Activated CD4-positive, alpha-beta T cell treated with anti-CD3 and anti-CD28 coated beads, Interleukin-2, amount 10 ng/mL, durations not matched to agents 24 days and 14 days (primary cell): Measurements from ENCODE around the gene ZNF581. TPM values are rescaled to one million over a fixed set of nuclear protein-coding genes. Genes with fewer than 3 reads are reported as not detected.

ENCODE experiments used
- DNase-seq: peaks from one replicate; pipeline ENCODE4 v3.0.0; 2022
- H3K27ac Mint-ChIP-seq: one replicate; pipeline ENCODE4 v1.8.0; 2022; ENCODE audit warnings: mild to moderate bottlenecking, mixed read lengths
- H3K27me3 Mint-ChIP-seq: one replicate; pipeline ENCODE4 v1.8.0; 2022; ENCODE audit warnings: mixed read lengths
- H3K36me3 Mint-ChIP-seq: one replicate; pipeline ENCODE4 v1.8.0; 2022; ENCODE audit warnings: low read depth, mild to moderate bottlenecking, mixed read lengths
- H3K4me1 Mint-ChIP-seq: one replicate; pipeline ENCODE4 v1.8.0; 2021; ENCODE audit warnings: mixed read lengths
- H3K4me3 Mint-ChIP-seq: one replicate; pipeline ENCODE4 v1.8.0; 2022; ENCODE audit warnings: mild to moderate bottlenecking, moderate library complexity, mixed read lengths
- H3K9me3 Mint-ChIP-seq: one replicate; pipeline ENCODE4 v1.8.0; 2021; ENCODE audit warnings: mixed read lengths
- intact Hi-C: fragments of 100-400 bp; cut with micrococcal nuclease; formaldehyde crosslinking; loops from one replicate; pipeline ENCODE4 v1.15.1; 2023
- total RNA-seq: library from RNA; stranded (reverse); gene quantifications from 2 replicates; pipeline ENCODE4 v1.2.3, GENCODE V29; 2022

ZNF581 gene
- total RNA-seq, 1 donor from 2014 or later = 32.7 TPM

DNA sequence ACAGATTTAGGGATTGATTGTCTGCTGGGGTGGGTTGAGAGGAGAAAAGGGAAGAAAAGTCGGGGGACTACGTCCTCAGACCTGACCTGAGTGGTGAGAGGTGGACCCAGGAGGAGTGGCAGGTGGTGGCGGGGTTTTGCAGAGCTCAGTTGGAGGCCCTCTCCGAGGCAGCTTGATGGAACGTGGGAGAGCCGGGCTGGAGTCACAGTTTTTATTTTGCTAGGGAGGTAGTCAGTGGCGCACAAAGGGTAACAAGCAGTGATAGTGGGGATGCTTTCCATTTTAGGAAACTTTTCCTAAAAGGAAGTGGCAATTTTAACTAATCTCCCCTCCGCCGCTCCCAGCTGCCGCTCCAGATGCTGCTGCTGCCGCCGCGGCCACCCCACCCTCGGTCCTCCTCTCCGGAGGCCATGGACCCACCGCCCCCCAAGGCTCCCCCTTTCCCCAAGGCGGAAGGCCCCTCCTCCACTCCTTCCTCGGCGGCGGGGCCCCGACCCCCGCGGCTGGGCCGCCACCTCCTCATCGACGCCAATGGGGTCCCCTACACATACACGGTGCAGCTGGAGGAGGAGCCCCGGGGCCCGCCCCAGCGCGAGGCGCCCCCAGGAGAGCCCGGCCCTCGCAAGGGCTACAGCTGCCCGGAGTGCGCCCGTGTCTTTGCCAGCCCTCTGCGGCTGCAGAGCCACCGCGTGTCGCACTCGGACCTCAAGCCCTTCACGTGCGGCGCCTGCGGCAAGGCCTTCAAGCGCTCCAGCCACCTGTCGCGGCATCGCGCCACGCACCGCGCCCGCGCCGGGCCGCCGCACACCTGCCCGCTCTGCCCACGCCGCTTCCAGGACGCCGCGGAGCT lies 1.1 kb upstream of the ZNF581 start:
- DNase-seq = peak; percentile 75

GRCh38 chr19:55643887-55644176 lies 383 bp downstream of the ZNF581 start:
- Mint-ChIP-seq H3K4me1 (peaks cover 30% of the 10 kb centered on the region), H3K27me3 (no peaks in the 10 kb centered on the region), H3K9me3 (peaks cover 3% of the 10 kb centered on the region), H3K4me3 (peak overlapping the region; percentile 90), H3K36me3 (peaks cover 48% of the 10 kb centered on the region), H3K27ac (peak overlapping the region; percentile 97)
- DNase-seq = no peak
- intact Hi-C loops = loop anchor here (1.0 to 5.0 kb wide), 5 partner anchors 9 to 527 kb away; partner anchors contain the start of genes EPN1, FIZ1 and PPP1R12C

More for the DNA sequence above, 1.1 kb upstream of the ZNF581 start:
- no peaks in the 10 kb centered on the region for H3K27me3 Mint-ChIP-seq
- H3K9me3 Mint-ChIP-seq = peaks cover 3% of the 10 kb centered on the region
- H3K4me3 Mint-ChIP-seq = peak overlapping the region; percentile 90
- intact Hi-C loops = loop anchor here (1.0 to 5.0 kb wide), 5 partner anchors 7 to 525 kb away; partner anchors contain the start of genes EPN1, FIZ1 and PPP1R12C
- H3K36me3 Mint-ChIP-seq = peaks cover 56% of the 10 kb centered on the region
- H3K27ac Mint-ChIP-seq = peak overlapping the region; percentile 98
- peaks cover 32% of the 10 kb centered on the region for H3K4me1 Mint-ChIP-seq

DNA sequence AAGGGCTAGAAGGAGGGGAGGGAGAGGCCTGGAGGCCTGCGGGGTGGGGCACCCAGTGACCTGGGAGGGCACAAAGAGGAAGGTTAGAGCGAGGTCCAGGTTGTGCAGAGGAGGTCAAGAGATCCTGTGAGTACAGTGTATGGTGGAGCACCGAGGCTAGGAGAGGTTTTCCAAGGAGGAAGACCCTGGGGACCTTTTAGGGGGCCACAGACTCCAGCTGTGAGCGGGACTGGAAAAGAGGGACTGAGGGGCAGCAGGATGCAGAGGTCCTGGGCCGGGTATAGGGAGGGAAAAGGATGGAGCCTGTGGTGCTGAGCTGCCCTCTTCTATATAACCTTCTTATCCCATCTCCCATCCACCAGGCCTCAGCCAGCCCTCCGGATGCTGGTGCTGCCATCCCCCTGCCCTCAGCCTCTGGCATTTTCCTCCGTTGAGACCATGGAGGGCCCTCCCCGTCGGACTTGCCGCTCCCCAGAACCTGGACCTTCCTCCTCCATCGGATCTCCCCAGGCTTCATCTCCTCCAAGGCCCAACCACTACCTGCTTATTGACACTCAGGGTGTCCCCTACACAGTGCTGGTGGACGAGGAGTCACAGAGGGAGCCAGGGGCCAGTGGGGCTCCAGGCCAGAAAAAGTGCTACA lies 863 bp downstream of the ZNF581 start:
- peaks cover 45% of the 10 kb centered on the region for H3K36me3 Mint-ChIP-seq
- H3K27me3 Mint-ChIP-seq = no peaks in the 10 kb centered on the region
- intact Hi-C loops = loop anchor here (5.0 kb wide), 1 partner anchor 527 kb away; the partner anchor contains the start of gene PPP1R12C
- H3K4me3 Mint-ChIP-seq = peak overlapping the region; percentile 90
- H3K9me3 Mint-ChIP-seq = no peaks in the 10 kb centered on the region
- H3K27ac Mint-ChIP-seq = peak overlapping the region; percentile 97
- no peak for DNase-seq
- H3K4me1 Mint-ChIP-seq = peaks cover 27% of the 10 kb centered on the region

GRCh38 chr19:55644842-55645511 lies 1.5 kb downstream of the ZNF581 start:
- Mint-ChIP-seq H3K27me3 (no peaks in the 10 kb centered on the region), H3K36me3 (peaks cover 46% of the 10 kb centered on the region), H3K9me3 (no peaks in the 10 kb centered on the region), H3K27ac (peak overlapping the region; percentile 97), H3K4me3 (peak overlapping the region; percentile 90), H3K4me1 (peaks cover 34% of the 10 kb centered on the region)
- DNase-seq = no peak
- intact Hi-C loops = loop anchor here (5.0 kb wide), 1 partner anchor 528 kb away; the partner anchor contains the start of gene PPP1R12C

GRCh38 chr19:55645512-55645881 lies 2.0 kb downstream of the ZNF581 start:
- DNase-seq = no peak
- Mint-ChIP-seq H3K27ac (peak overlapping the region; percentile 56), H3K4me3 (peak overlapping the region; percentile 57), H3K27me3 (no peaks in the 10 kb centered on the region), H3K4me1 (peaks cover 36% of the 10 kb centered on the region), H3K36me3 (peaks cover 46% of the 10 kb centered on the region), H3K9me3 (no peaks in the 10 kb centered on the region)
- intact Hi-C loops = no loop called here

DNA sequence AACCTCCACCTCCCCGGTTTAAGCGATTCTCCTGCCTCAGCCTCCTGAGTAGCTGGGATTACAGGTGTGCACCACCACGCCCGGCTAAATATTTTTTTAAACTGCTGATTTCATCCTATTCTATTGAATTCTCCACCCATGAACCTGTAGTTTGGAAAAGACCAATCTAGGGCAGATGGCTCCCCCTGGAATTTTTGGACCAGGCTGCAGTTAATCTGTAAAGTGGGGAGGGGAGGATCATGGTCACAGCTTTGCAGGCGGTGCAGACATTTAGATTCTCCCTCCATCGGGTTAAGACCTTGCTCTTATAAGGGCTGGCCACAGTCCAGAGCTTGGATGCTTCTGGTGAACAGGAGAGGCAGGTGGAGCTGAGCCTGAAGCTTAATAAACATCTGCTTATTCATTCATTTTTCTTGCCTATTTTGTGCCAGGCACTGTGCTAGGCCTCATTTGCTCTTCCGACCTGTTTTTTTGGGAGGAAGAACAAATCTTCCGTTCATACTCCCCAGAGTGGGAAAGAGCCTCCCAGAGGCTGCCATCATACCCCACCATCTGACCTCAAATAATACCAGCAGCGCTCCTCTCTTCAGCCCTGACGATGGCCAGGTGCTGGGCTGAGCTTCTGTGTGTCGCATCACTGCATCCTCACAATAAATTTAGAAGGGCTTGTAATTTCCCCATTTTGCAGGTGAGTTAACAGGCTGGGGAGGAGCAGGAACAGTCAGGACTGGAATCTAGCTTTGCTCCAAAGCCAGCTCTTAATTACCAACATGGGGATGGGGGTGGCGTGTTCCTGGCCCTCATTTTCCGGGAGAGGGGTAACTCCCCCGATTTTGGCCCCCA lies 3.7 kb downstream of the ZNF581 start:
- peak overlapping the region; percentile 86 for H3K4me3 Mint-ChIP-seq
- H3K27me3 Mint-ChIP-seq = no peaks in the 10 kb centered on the region
- H3K27ac Mint-ChIP-seq = peak overlapping the region; percentile 69
- intact Hi-C loops = no loop called here
- no peak for DNase-seq
- H3K9me3 Mint-ChIP-seq = no peaks in the 10 kb centered on the region
- H3K36me3 Mint-ChIP-seq = peaks cover 44% of the 10 kb centered on the region
- H3K4me1 Mint-ChIP-seq = peaks cover 38% of the 10 kb centered on the region

DNA sequence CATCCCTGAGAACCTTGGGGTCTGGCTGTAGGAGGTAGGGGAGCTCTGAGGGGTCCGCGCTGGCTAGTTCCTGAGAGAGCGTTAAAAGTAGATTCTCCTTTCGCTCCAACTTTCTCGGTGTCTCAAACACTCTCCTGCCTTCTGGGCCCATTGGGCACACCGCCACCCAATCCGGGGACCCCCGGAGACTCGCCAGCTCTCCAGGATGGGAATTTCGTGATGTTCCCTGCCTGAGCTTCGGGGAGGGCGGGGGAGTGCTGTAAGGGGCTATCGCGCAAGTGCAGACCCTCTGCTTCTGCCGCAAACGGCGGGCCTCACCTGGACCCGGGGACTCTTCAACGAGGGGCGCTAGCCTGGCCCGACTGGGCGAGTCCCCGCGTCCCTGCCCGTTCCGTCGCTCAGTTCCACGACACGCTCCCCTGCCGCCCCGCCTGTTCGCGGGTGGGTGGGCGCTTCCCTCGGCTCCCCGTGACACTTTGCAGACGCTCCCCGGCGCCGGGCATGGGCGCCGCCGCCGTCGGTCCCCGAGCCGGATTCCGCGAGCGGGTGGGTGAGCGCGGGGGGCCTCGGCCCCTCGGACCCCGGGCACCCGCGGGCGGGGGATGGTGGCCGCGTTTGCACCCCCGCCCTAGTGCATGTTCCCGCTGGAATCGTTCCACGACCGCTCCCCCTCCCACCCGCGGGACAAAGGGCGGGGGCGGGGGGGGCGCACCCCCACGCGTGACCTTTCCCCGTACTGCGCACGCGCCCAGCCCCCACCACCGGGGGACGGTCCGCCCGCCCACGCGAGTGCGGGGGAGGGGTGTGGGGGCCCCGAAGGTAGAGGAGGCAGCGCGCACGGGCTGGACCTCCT lies 4.5 kb downstream of the ZNF581 start, which contains the start of gene CCDC106:
TSS of gene CCDC106 (plus strand) at position 481 of the 853 bp plus-strand sequence. CDS start 835 bp downstream, outside the sequence.
- no peaks in the 10 kb centered on the region for H3K9me3 Mint-ChIP-seq
- H3K27ac Mint-ChIP-seq = peak within 1 kb of the TSS; percentile 85
- peak; percentile 85 for DNase-seq
- H3K27me3 Mint-ChIP-seq = no peaks in the 10 kb centered on the region
- peaks cover 37% of the 10 kb centered on the region for H3K4me1 Mint-ChIP-seq
- intact Hi-C loops = no loop called here
- H3K36me3 Mint-ChIP-seq = peaks cover 44% of the 10 kb centered on the region
- peak within 1 kb of the TSS; percentile 86 for H3K4me3 Mint-ChIP-seq

GRCh38 chr19:55648585-55649267 lies 5.3 kb downstream of the ZNF581 start:
- peak overlapping the region; percentile 85 for H3K27ac Mint-ChIP-seq
- no peaks in the 10 kb centered on the region for H3K9me3 Mint-ChIP-seq
- peaks cover 38% of the 10 kb centered on the region for H3K36me3 Mint-ChIP-seq
- peaks cover 33% of the 10 kb centered on the region for H3K4me1 Mint-ChIP-seq
- H3K4me3 Mint-ChIP-seq = peak overlapping the region; percentile 82
- intact Hi-C loops = no loop called here
- no peak for DNase-seq
- H3K27me3 Mint-ChIP-seq = peaks cover 1% of the 10 kb centered on the region

- Mint-ChIP-seq H3K27ac (peak overlapping the region; percentile 86), H3K4me3 (peak overlapping the region; percentile 82), H3K36me3 (peaks cover 33% of the 10 kb centered on the region), H3K4me1 (peaks cover 34% of the 10 kb centered on the region), H3K9me3 (no peaks in the 10 kb centered on the region), H3K27me3 (peaks cover 1% of the 10 kb centered on the region)
- no peak for DNase-seq
- intact Hi-C loops = loop anchor here (5.0 to 10.0 kb wide), 3 partner anchors 395 to 665 kb away; partner anchors contain the start of genes PPP6R1, ZNF444 and ZSCAN5A
Observed at GRCh38 chr19:55649268-55650125, 6.0 kb downstream of the ZNF581 start.

GRCh38 chr19:55650126-55650557 lies 6.7 kb downstream of the ZNF581 start:
- Mint-ChIP-seq H3K9me3 (no peaks in the 10 kb centered on the region), H3K27me3 (peaks cover 1% of the 10 kb centered on the region), H3K27ac (peak overlapping the region; percentile 86), H3K4me3 (peak overlapping the region; percentile 82), H3K4me1 (peaks cover 32% of the 10 kb centered on the region), H3K36me3 (peaks cover 30% of the 10 kb centered on the region)
- DNase-seq = no peak
- intact Hi-C loops = loop anchor here (5.0 to 10.0 kb wide), 3 partner anchors 395 to 665 kb away; partner anchors contain the start of genes PPP6R1, ZNF444 and ZSCAN5A

DNA sequence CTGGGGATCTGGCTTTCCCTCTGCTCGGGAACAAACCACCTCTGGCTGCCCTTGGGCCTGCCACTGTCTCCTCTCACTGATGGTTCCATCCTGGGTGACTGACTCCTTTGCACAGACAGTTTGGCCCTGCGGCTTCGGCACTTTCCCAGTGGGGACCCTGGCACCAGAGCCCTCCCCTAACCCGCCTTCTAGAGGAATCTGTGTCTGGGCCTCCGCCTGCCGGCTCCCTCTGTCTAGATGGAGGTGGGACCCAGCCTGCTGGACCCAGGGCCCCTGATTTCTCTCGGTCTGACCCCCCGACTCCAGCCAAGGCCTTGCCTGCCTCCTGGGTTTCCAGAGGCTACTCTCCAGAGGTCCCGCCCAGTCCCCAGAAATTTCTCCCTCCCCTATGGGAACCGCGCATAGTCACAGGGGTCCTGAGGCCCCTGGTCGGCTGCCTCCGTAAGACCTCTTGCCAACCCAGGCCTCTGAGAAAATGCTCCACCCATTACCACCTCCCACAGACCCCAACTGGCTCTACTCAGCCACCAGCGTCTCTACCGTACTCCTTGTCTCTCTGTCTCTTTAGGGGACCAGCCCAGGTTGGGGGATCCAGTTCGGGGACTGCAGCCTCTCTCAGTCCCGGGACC lies 7.3 kb downstream of the ZNF581 start:
- Mint-ChIP-seq H3K4me1 (peaks cover 32% of the 10 kb centered on the region), H3K4me3 (peak overlapping the region; percentile 82), H3K27me3 (peaks cover 1% of the 10 kb centered on the region), H3K36me3 (peaks cover 29% of the 10 kb centered on the region), H3K27ac (peak overlapping the region; percentile 86), H3K9me3 (no peaks in the 10 kb centered on the region)
- no peak for DNase-seq
- intact Hi-C loops = loop anchor here (5.0 to 10.0 kb wide), 3 partner anchors 396 to 664 kb away; partner anchors contain the start of genes PPP6R1, ZNF444 and ZSCAN5A
